IMR-90 (cell line): ENCODE results near the gene PPP5C. TPM values are rescaled to one million over a fixed set of nuclear protein-coding genes. Genes with fewer than 3 reads are reported as not detected.

Source experiments
- CHD1 ChIP-seq: IDR thresholded peaks from 2 replicates; pipeline ENCODE4 v1.6.1; 2012; ENCODE audit warnings: low read depth, low read length, improper control_type of control experiment
- RAD21 ChIP-seq: IDR thresholded peaks from 2 replicates; pipeline ENCODE4 v1.6.1; 2012; ENCODE audit warnings: low read length, improper control_type of control experiment
- polyA plus RNA-seq, 3 experiments: library from polyadenylated mRNA; depleted of rRNA; stranded (reverse); fragments of >200 nt; gene quantifications; 2 replicates each; pipeline ENCODE4 v1.2.3, GENCODE V29; 2012; ENCODE audit warnings: low replicate concordance in 1 of 3
- total RNA-seq: library from RNA; depleted of rRNA; stranded (reverse); fragments of >200 nt; gene quantifications from 2 replicates; pipeline ENCODE4 v1.2.3, GENCODE V29; 2012
- TF ChIP-seq, protein P1 (sequence below): fragments of 150-350 bp; IDR thresholded peaks from 2 replicates; pipeline ENCODE4 v1.6.1; 2017; ENCODE audit warnings: mild to moderate bottlenecking, antibody characterized with exemption, low read length, low read depth

Gene PPP5C
- total and polyA plus RNA-seq, 2 of the 4 experiments (the other 2 are of a cell fraction): 80.5 to 128 TPM

DNA sequence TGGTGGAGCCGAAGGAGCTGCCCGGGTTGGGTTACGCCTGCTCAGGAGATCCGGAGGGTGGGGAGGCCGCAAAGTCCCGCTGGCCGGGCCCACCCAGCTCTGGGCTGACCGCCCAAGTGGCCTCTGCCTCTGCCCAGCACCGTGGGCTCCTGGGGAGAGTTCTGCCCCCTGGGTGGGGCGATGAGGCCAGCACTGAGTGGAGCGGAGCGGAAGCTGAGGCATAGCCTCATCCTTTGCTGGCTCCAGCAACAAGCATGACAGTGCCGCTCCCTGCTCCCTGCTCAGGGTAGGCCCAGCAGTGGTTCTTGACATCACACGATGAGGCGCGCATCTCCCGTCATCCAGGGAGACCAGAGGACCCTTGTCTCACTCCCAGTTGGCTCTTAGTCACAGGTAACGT is 44.0 kb downstream of the PPP5C start (continued):
- TF ChIP-seq, protein P1, sequence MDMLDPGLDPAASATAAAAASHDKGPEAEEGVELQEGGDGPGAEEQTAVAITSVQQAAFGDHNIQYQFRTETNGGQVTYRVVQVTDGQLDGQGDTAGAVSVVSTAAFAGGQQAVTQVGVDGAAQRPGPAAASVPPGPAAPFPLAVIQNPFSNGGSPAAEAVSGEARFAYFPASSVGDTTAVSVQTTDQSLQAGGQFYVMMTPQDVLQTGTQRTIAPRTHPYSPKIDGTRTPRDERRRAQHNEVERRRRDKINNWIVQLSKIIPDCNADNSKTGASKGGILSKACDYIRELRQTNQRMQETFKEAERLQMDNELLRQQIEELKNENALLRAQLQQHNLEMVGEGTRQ: no peak
- TF ChIP-seq CHD1 (no peak), RAD21 (no peak)
